SK-N-SH (cell line): ENCODE data around the gene INHBA. TPM values are rescaled to one million over a fixed set of nuclear protein-coding genes. Genes with fewer than 3 reads are reported as not detected.

Source experiments
- CTCF ChIA-PET: fragments of 300-600, 350-600 bp; formaldehyde crosslinking; extraction: SDS; loops from one replicate; lab custom pipeline; 2021; lab: Yijun Ruan, JAX
- POLR2A ChIA-PET: fragments of 350-600 bp; sonication (Branson Sonifier 250); formaldehyde crosslinking; extraction: SDS; loops from one replicate; lab custom pipeline; 2020; ENCODE audit warnings: antibody characterized with exemption, inconsistent platforms; lab: Yijun Ruan, JAX
- DNase-seq: peaks from one replicate; pipeline ENCODE4 v3.0.0; 2012
- H2AFZ ChIP-seq: fragments of 200-600 bp; sonication (generic); 2 replicates; pipeline ENCODE4 v1.8.1; 2016; ENCODE audit warnings: antibody characterized with exemption, mild to moderate bottlenecking, low read depth
- H3F3A ChIP-seq: fragments of 200-600 bp; sonication (generic); replicated peaks from 2 replicates; pipeline ENCODE3; 2016; ENCODE audit warnings: antibody characterized with exemption, mild to moderate bottlenecking; ENCODE audit not compliant: insufficient read depth
- H3K27ac ChIP-seq, 2 experiments: fragments of 200-500 bp in 1 of 2; fragments of 200-600 bp in 1 of 2; sonication (Bioruptor generic) in 1 of 2; sonication (generic), shearing (Covaris generic) in 1 of 2; 2 replicates each; pipeline versions ENCODE4 v1.5.1 to v1.6.1; 2014 to 2016; ENCODE audit warnings: low read depth in 2 of 2, inconsistent platforms in 1 of 2, low read length in 1 of 2, mild to moderate bottlenecking in 1 of 2, mixed read lengths in 1 of 2
- H3K27me3 ChIP-seq: fragments of 200-600 bp; sonication (generic), shearing (Covaris generic); 2 replicates; pipeline ENCODE4 v1.6.1; 2016; ENCODE audit warnings: mixed run types; ENCODE audit not compliant: insufficient read depth
- H3K36me3 ChIP-seq, 2 experiments: fragments of 200-500 bp in 1 of 2; fragments of 200-600 bp in 1 of 2; sonication (Bioruptor generic) in 1 of 2; sonication (generic) in 1 of 2; replicated peaks in 1 of 2; 2 replicates each; pipeline versions ENCODE3 to v1.5.1; 2014 to 2016; ENCODE audit warnings: low read length in 1 of 2, mild to moderate bottlenecking in 1 of 2; ENCODE audit not compliant: insufficient read depth in 2 of 2, control insufficient read depth in 1 of 2
- H3K4me1 ChIP-seq, 2 experiments: fragments of 200-500 bp in 1 of 2; fragments of 200-600 bp in 1 of 2; sonication (Bioruptor generic) in 1 of 2; sonication (generic), shearing (Covaris generic) in 1 of 2; 2 replicates each; pipeline versions ENCODE4 v1.5.1 to v1.6.1; 2014 to 2016; ENCODE audit warnings: low read depth in 1 of 2, low read length in 1 of 2, mixed run types in 1 of 2; ENCODE audit not compliant: insufficient read depth in 2 of 2, control insufficient read depth in 1 of 2
- H3K4me2 ChIP-seq: fragments of 200-600 bp; sonication (generic), shearing (Covaris generic); 2 replicates; pipeline ENCODE4 v1.6.1; 2017; ENCODE audit warnings: mixed run types
- H3K4me3 ChIP-seq, 2 experiments: fragments of 200-500 bp in 1 of 2; fragments of 200-600 bp in 1 of 2; sonication (Bioruptor generic) in 1 of 2; sonication (generic), shearing (Covaris generic) in 1 of 2; 2 replicates each; pipeline versions ENCODE4 v1.5.1 to v1.8.1; 2014 to 2016; ENCODE audit warnings: low read depth in 2 of 2, inconsistent platforms in 1 of 2, low read length in 1 of 2, mild to moderate bottlenecking in 1 of 2, mixed read lengths in 1 of 2, moderate library complexity in 1 of 2
- H3K79me2 ChIP-seq: fragments of 200-600 bp; sonication (generic); 2 replicates; pipeline ENCODE4 v1.8.1; 2017; ENCODE audit warnings: mild to moderate bottlenecking; ENCODE audit not compliant: insufficient read depth
- H3K9ac ChIP-seq: fragments of 200-600 bp; sonication (generic); 2 replicates; pipeline ENCODE4 v1.6.1; 2017; ENCODE audit warnings: mixed run types
- H3K9me2 ChIP-seq: fragments of 200-600 bp; sonication (generic); 2 replicates; pipeline ENCODE4 v1.6.1; 2017; ENCODE audit warnings: mixed run types
- H3K9me3 ChIP-seq: fragments of 200-600 bp; sonication (generic); 2 replicates; pipeline ENCODE4 v1.6.1; 2017; ENCODE audit warnings: mixed run types, mild to moderate bottlenecking, moderate library complexity
- H4K20me1 ChIP-seq: fragments of 200-600 bp; sonication (generic); 2 replicates; pipeline ENCODE4 v1.6.1; 2017; ENCODE audit warnings: mild to moderate bottlenecking, mixed run types; ENCODE audit not compliant: insufficient read depth
- CTCF ChIP-seq: fragments of 200-600 bp; sonication (generic); IDR thresholded peaks from 2 replicates; pipeline ENCODE4 v1.6.1; 2017; ENCODE audit warnings: antibody characterized with exemption, mild to moderate bottlenecking, moderate library complexity
- EZH2phosphoT487 ChIP-seq: fragments of 200-600 bp; sonication (generic); IDR thresholded peaks from 2 replicates; pipeline ENCODE4 v1.6.1; 2017; ENCODE audit warnings: low read depth, mixed run types, mild to moderate bottlenecking, antibody characterized with exemption, moderate library complexity, borderline replicate concordance
- GABPA ChIP-seq: IDR thresholded peaks from 2 replicates; pipeline ENCODE4 v1.4.0; 2012; ENCODE audit warnings: low read depth, mild to moderate bottlenecking
- MEF2A ChIP-seq: IDR thresholded peaks from 2 replicates; pipeline ENCODE4 v1.4.0; 2012; ENCODE audit warnings: low read depth, borderline replicate concordance
- MXI1 ChIP-seq: IDR thresholded peaks from 2 replicates; pipeline ENCODE4 v1.6.1; 2012; ENCODE audit warnings: mild to moderate bottlenecking, low read depth, low read length, improper control_type of control experiment
- NFIC ChIP-seq: IDR thresholded peaks from 2 replicates; pipeline ENCODE4 v1.4.0; 2012; ENCODE audit warnings: borderline replicate concordance
- PBX3 ChIP-seq: IDR thresholded peaks from 2 replicates; pipeline ENCODE4; 2012
- POLR2AphosphoS5 ChIP-seq: IDR thresholded peaks from 2 replicates; pipeline ENCODE4 v1.6.1; 2012; ENCODE audit warnings: low read depth, low read length
- RAD21 ChIP-seq: IDR thresholded peaks from 2 replicates; pipeline ENCODE4 v1.6.1; 2012; ENCODE audit warnings: mild to moderate bottlenecking, low read length
- RCOR1 ChIP-seq: fragments of 150-350 bp; IDR thresholded peaks from 2 replicates; pipeline ENCODE4 v1.6.1; 2017; ENCODE audit warnings: antibody characterized with exemption, low read length
- RFX5 ChIP-seq: IDR thresholded peaks from 2 replicates; pipeline ENCODE4 v1.6.1; 2012; ENCODE audit warnings: mild to moderate bottlenecking, improper control_type of control experiment, low read length
- RXRA ChIP-seq: IDR thresholded peaks from 2 replicates; pipeline ENCODE4 v1.4.0; 2012; ENCODE audit warnings: low read depth, mild to moderate bottlenecking, borderline replicate concordance
- SIN3A ChIP-seq: IDR thresholded peaks from 2 replicates; pipeline ENCODE4 v1.6.1; 2012; ENCODE audit warnings: low read depth, mild to moderate bottlenecking, low read length, moderate library complexity, borderline replicate concordance
- SMC3 ChIP-seq: IDR thresholded peaks from 2 replicates; pipeline ENCODE4 v1.6.1; 2012; ENCODE audit warnings: low read depth, low read length, improper control_type of control experiment
- TCF12 ChIP-seq: IDR thresholded peaks from 2 replicates; pipeline ENCODE4 v1.4.0; 2012
- TEAD4 ChIP-seq: IDR thresholded peaks from 2 replicates; pipeline ENCODE4 v1.4.0; 2012; ENCODE audit warnings: mild to moderate bottlenecking, borderline replicate concordance; ENCODE audit not compliant: insufficient read depth
- USF1 ChIP-seq: IDR thresholded peaks from 2 replicates; pipeline ENCODE4 v1.4.0; 2012; ENCODE audit warnings: low read depth, borderline replicate concordance
- USF2 ChIP-seq: fragments of 150-350 bp; IDR thresholded peaks from 2 replicates; pipeline ENCODE4 v1.6.1; 2017; ENCODE audit warnings: antibody characterized with exemption, low read length, low read depth, borderline replicate concordance
- YY1 ChIP-seq: IDR thresholded peaks from 2 replicates; pipeline ENCODE4 v1.4.0; 2012; ENCODE audit warnings: low read depth, mild to moderate bottlenecking
- ZBTB33 ChIP-seq: IDR thresholded peaks from 2 replicates; pipeline ENCODE4 v1.4.0; 2012; ENCODE audit warnings: low read depth, borderline replicate concordance
- WGBS: methylation state at CpG from one replicate; pipeline ENCODE4 v1.1.6; 2017; ENCODE audit warnings: low lambda C conversion rate; 5-methylcytosine and 5-hydroxymethylcytosine counted together
- polyA plus RNA-seq, 3 experiments: library from polyadenylated mRNA; depleted of rRNA; stranded (reverse); fragments of >200 nt; gene quantifications; 2 replicates each; pipeline ENCODE4 v1.2.3, GENCODE V29; 2012

Gene INHBA
- polyA plus RNA-seq, 1 of the 3 experiments (the other 2 are of a cell fraction): 81.0 TPM

- H3K36me3 ChIP-seq: peaks cover 0 to 5% of the 10 kb centered on the region in 2 experiments
- H3K9ac ChIP-seq: no peak overlapping the region
- H3K9me2 ChIP-seq: no peaks in the 10 kb centered on the region
- no peaks in the 10 kb centered on the region for H3F3A ChIP-seq
- H2AFZ ChIP-seq: no peak overlapping the region
- H4K20me1 ChIP-seq: no peaks in the 10 kb centered on the region
- DNase-seq: no peak
- H3K4me3 ChIP-seq: no peak overlapping the region
- ChIA-PET CTCF (no interaction called here), POLR2A (no interaction called here)
- peaks cover 12% of the 10 kb centered on the region; the same call in 1 of the 2 replicates for H3K9me3 ChIP-seq
- no peaks in the 10 kb centered on the region for H3K79me2 ChIP-seq
- H3K27me3 ChIP-seq: no peaks in the 10 kb centered on the region
- TF ChIP-seq USF2 (no peak), POLR2AphosphoS5 (no peak), PBX3 (no peak), RCOR1 (no peak), SIN3A (no peak), SMC3 (no peak), RFX5 (no peak), CTCF (no peak), GABPA (no peak), TEAD4 (no peak), RXRA (no peak), MEF2A (no peak), TCF12 (no peak), NFIC (no peak), ZBTB33 (no peak), RAD21 (no peak), MXI1 (no peak), USF1 (no peak), YY1 (no peak), EZH2phosphoT487 (no peak)
- 19% methylated on average over 1 of the region's 1 CpG for WGBS
- no peak overlapping the region for H3K27ac ChIP-seq
- no peak overlapping the region for H3K4me2 ChIP-seq
- no peaks in the 10 kb centered on the region for H3K4me1 ChIP-seq
These were observed 48.0 kb upstream of the INHBA start for GRCh38 chr7:41750661-41751540.
